AG04450 (cell line): Measurements from ENCODE around the gene CDKAL1. TPM values are rescaled to one million over a fixed set of nuclear protein-coding genes. Genes with fewer than 3 reads are reported as not detected.

Experiments
- CTCF ChIA-PET: fragments of 300-600, 350-600 bp; formaldehyde crosslinking; extraction: SDS; loops from one replicate; lab custom pipeline; 2022; ENCODE audit warnings: antibody characterized with exemption, inconsistent platforms; lab: Charles Lee
- POLR2A ChIA-PET: fragments of 350-600 bp; formaldehyde crosslinking; extraction: SDS; loops from one replicate; lab custom pipeline; 2021; ENCODE audit warnings: antibody characterized with exemption, inconsistent platforms; lab: Yijun Ruan, JAX
- DNase-seq: peaks from one replicate; pipeline ENCODE4 v3.0.0-alpha.2; 2011; ENCODE audit warnings: low read depth, low spot score
- H3K27ac ChIP-seq: one replicate; pipeline ENCODE4 v1.5.1; 2012; ENCODE audit warnings: low read depth, low read length, control low read depth
- H3K27me3 ChIP-seq: one replicate; pipeline ENCODE4 v1.6.0; 2012; ENCODE audit warnings: low read length; ENCODE audit not compliant: control insufficient read depth, insufficient read depth
- H3K4me3 ChIP-seq: 2 replicates; pipeline ENCODE4 v1.5.1; 2011; ENCODE audit warnings: mild to moderate bottlenecking, low read depth, low read length, control low read depth
- H3K9me3 ChIP-seq: 2 replicates; pipeline ENCODE4 v1.5.1; 2012; ENCODE audit warnings: low read length; ENCODE audit not compliant: control insufficient read depth, insufficient read depth
- CTCF ChIP-seq: IDR thresholded peaks from 2 replicates; pipeline ENCODE4 v1.5.1; 2011; ENCODE audit warnings: low read depth, low read length, control low read depth, inconsistent platforms
- polyA plus RNA-seq: library from polyadenylated mRNA; depleted of rRNA; stranded (reverse); fragments of >200 nt; gene quantifications from 2 replicates; pipeline ENCODE4 v1.2.3, GENCODE V29; 2011

The CDKAL1 gene
- polyA plus RNA-seq, 1 experiment, result 9.2 TPM

- DNase-seq, result no peak
Measured at GRCh38 chr6:20833881-20834515, 299.7 kb downstream of the CDKAL1 start.

GRCh38 chr6:20835315-20836010, 301.2 kb downstream of the CDKAL1 start:
- no peak overlapping the region for H3K4me3 ChIP-seq
- H3K9me3 ChIP-seq, result no peaks in the 10 kb centered on the region
- TF ChIP-seq CTCF, result no peak
- POLR2A ChIA-PET, result no interaction called here
- no peaks in the 10 kb centered on the region for H3K27me3 ChIP-seq
- no peak overlapping the region for H3K27ac ChIP-seq
- CTCF ChIA-PET, result no interaction called here
- no peak for DNase-seq

More at GRCh38 chr6:20833881-20834515, 299.7 kb downstream of the CDKAL1 start:
- H3K27ac ChIP-seq, result no peak overlapping the region
- H3K4me3 ChIP-seq, result no peak overlapping the region
- TF ChIP-seq CTCF, result no peak
- CTCF ChIA-PET, result no interaction called here
- H3K27me3 ChIP-seq, result no peaks in the 10 kb centered on the region
- H3K9me3 ChIP-seq, result no peaks in the 10 kb centered on the region
- POLR2A ChIA-PET, result interaction anchor here (0.5 kb wide), 1 partner anchor 1124 kb away, joined by 7 read pairs; no protein-coding TSS in a partner anchor

- ChIA-PET POLR2A (no interaction called here), CTCF (no interaction called here)
- H3K4me3 ChIP-seq, result no peak overlapping the region
- H3K9me3 ChIP-seq, result no peaks in the 10 kb centered on the region
- no peak for DNase-seq
- H3K27me3 ChIP-seq, result no peaks in the 10 kb centered on the region
- no peak for TF ChIP-seq CTCF
- H3K27ac ChIP-seq, result no peak overlapping the region
Measured at GRCh38 chr6:20837189-20837588, 302.9 kb downstream of the CDKAL1 start.

- POLR2A ChIA-PET, result no interaction called here
- no peak for DNase-seq
- Histone ChIP-seq H3K9me3 (no peaks in the 10 kb centered on the region), H3K27ac (no peak overlapping the region), H3K4me3 (no peak overlapping the region), H3K27me3 (no peaks in the 10 kb centered on the region)
- CTCF ChIA-PET, result interaction anchor here (0.5 kb wide), 1 partner anchor 251 kb away, joined by 3 read pairs; no protein-coding TSS in a partner anchor
- TF ChIP-seq CTCF, result no peak
Measured at GRCh38 chr6:20838113-20838512, 303.9 kb downstream of the CDKAL1 start.

GRCh38 chr6:20839630-20840029, 305.4 kb downstream of the CDKAL1 start:
- no peak for TF ChIP-seq CTCF
- Histone ChIP-seq H3K4me3 (no peak overlapping the region), H3K9me3 (no peaks in the 10 kb centered on the region), H3K27ac (no peak overlapping the region), H3K27me3 (no peaks in the 10 kb centered on the region)
- CTCF ChIA-PET, result interaction anchor here (1.0 kb wide), 1 partner anchor 14 kb away, joined by 3 read pairs; no protein-coding TSS in a partner anchor
- no peak for DNase-seq
- POLR2A ChIA-PET, result no interaction called here
